VCaP (cell line): ENCODE data around the gene OR6C76.
"Not testable (repeated sequence)": the region's sequence is repeated elsewhere in the genome, so short reads cannot be mapped to it uniquely, and the experiment has no call there.

Source experiments
- H3K27ac ChIP-seq: fragments of 450-650 bp; 2 replicates; pipeline ENCODE4 v1.5.1; 2017
- CTCF ChIP-seq: fragments of 450-650 bp; conservative IDR thresholded peaks from 2 replicates; pipeline ENCODE4 v1.5.1; 2017; ENCODE audit warnings: mild to moderate bottlenecking, moderate library complexity

OR6C76 gene

GRCh38 chr12:55425954-55426353, at the start of gene OR6C76:
Gene OR6C76, plus strand, starts transcription at chr12:55426254. Its CDS starts 0 bp downstream, at chr12:55426254.
- no peak for TF ChIP-seq CTCF
- H3K27ac ChIP-seq, result no peak within 1 kb of the TSS

GRCh38 chr12:55385891-55386290, 40.2 kb upstream of the OR6C76 start:
- no peak overlapping the region for H3K27ac ChIP-seq
- TF ChIP-seq CTCF, result no peak

- H3K27ac ChIP-seq, result no peak overlapping the region
- TF ChIP-seq CTCF, result no peak
These were observed 33.8 kb upstream of the OR6C76 start for GRCh38 chr12:55392032-55392795.

GRCh38 chr12:55396326-55396725, 29.7 kb upstream of the OR6C76 start:
- no peak overlapping the region for H3K27ac ChIP-seq
- TF ChIP-seq CTCF, result no peak

GRCh38 chr12:55400229-55400628, 25.8 kb upstream of the OR6C76 start, which contains the start of gene OR6C65:
Gene OR6C65, plus strand, starts transcription at chr12:55400529. Its CDS starts 0 bp downstream, at chr12:55400529.
- H3K27ac ChIP-seq, result no peak within 1 kb of the TSS
- no peak for TF ChIP-seq CTCF

- no peak overlapping the region for H3K27ac ChIP-seq
- no peak for TF ChIP-seq CTCF
These were observed 18.2 kb upstream of the OR6C76 start for GRCh38 chr12:55407866-55408265.

GRCh38 chr12:55409133-55409532, 16.9 kb upstream of the OR6C76 start:
- H3K27ac ChIP-seq, result not testable (repeated sequence)

- H3K27ac ChIP-seq, result not testable (repeated sequence)
These were observed 13.9 kb upstream of the OR6C76 start for GRCh38 chr12:55412138-55412537.

GRCh38 chr12:55413498-55414388, 12.3 kb upstream of the OR6C76 start:
- not testable (repeated sequence) for H3K27ac ChIP-seq

- H3K27ac ChIP-seq, result not testable (repeated sequence)
These were observed 11.6 kb upstream of the OR6C76 start for GRCh38 chr12:55414396-55414823.

GRCh38 chr12:55414889-55415288, 11.2 kb upstream of the OR6C76 start:
- not testable (repeated sequence) for H3K27ac ChIP-seq
